HepG2 (cell line): ENCODE measurements around the gene SPAG9. TPM values are rescaled to one million over a fixed set of nuclear protein-coding genes. Genes with fewer than 3 reads are reported as not detected.
A peak's percentile ranks its signal among the peaks of the same experiment; 100 is the strongest.

Experiments
- CBFB ChIP-seq: sonication (generic); formaldehyde crosslinking; IDR thresholded peaks from 2 replicates; pipeline ENCODE4 v1.4.0; 2020; ENCODE audit warnings: missing genetic modification reagents
- CBX5 ChIP-seq: sonication (generic); formaldehyde crosslinking; IDR thresholded peaks from 2 replicates; pipeline ENCODE4 v1.4.0; 2020; ENCODE audit warnings: missing genetic modification reagents, borderline replicate concordance
- DNMT3B ChIP-seq: conservative IDR thresholded peaks from 2 replicates; pipeline ENCODE4 v1.6.1; 2016; ENCODE audit warnings: missing biosample characterization, control low read depth
- FOXA3 ChIP-seq: IDR thresholded peaks from 2 replicates; pipeline ENCODE4 v1.6.1; 2016; ENCODE audit warnings: missing genetic modification reagents, missing compliant biosample characterization
- KDM5A ChIP-seq: fragments of 200-600 bp; sonication (generic); IDR thresholded peaks from 2 replicates; pipeline ENCODE4 v1.7.0; 2018; ENCODE audit warnings: antibody characterized with exemption, mild to moderate bottlenecking, low read length, borderline replicate concordance
- MYC ChIP-seq: sonication (generic); formaldehyde crosslinking; IDR thresholded peaks from 2 replicates; pipeline ENCODE4 v1.9.0; 2021; ENCODE audit warnings: missing genetic modification reagents, borderline replicate concordance
- NR2F1 ChIP-seq, 2 experiments: fragments of 450-650 bp in 1 of 2; formaldehyde crosslinking in 1 of 2; IDR thresholded peaks; 2 replicates each; pipeline versions ENCODE4 v1.5.0 to v1.6.1; 2016 to 2020; ENCODE audit warnings: mild to moderate bottlenecking in 1 of 2, missing compliant biosample characterization in 1 of 2, missing genetic modification reagents in 1 of 2, moderate library complexity in 1 of 2
- RBAK ChIP-seq: sonication (generic); formaldehyde crosslinking; IDR thresholded peaks from 2 replicates; pipeline ENCODE4 v1.5.1; 2020; ENCODE audit warnings: mild to moderate bottlenecking, missing genetic modification reagents
- RFX3 ChIP-seq: IDR thresholded peaks from 2 replicates; pipeline ENCODE4 v1.6.1; 2016; ENCODE audit warnings: missing biosample characterization, missing genetic modification reagents
- RXRA ChIP-seq: sonication (generic); formaldehyde crosslinking; IDR thresholded peaks from 2 replicates; pipeline ENCODE4 v1.5.1; 2020; ENCODE audit warnings: missing genetic modification reagents
- SRSF4 ChIP-seq: fragments of 200-400 bp; formaldehyde crosslinking; IDR thresholded peaks from one replicate; pipeline ENCODE4 v1.6.1; 2018; ENCODE audit warnings: mild to moderate bottlenecking, low read depth, low read length, moderate library complexity; ENCODE audit not compliant: poor library complexity, severe bottlenecking
- TSC22D2 ChIP-seq: sonication (generic); formaldehyde crosslinking; IDR thresholded peaks from 2 replicates; pipeline ENCODE4 v1.5.1; 2020; ENCODE audit warnings: missing genetic modification reagents, mild to moderate bottlenecking, borderline replicate concordance
- ZMAT3 ChIP-seq: sonication (generic); formaldehyde crosslinking; conservative IDR thresholded peaks from 2 replicates; pipeline ENCODE4 v1.7.0; 2021; ENCODE audit warnings: missing genetic modification reagents
- ZNF501 ChIP-seq: sonication (generic); formaldehyde crosslinking; IDR thresholded peaks from 2 replicates; pipeline ENCODE4 v1.5.1; 2020; ENCODE audit warnings: mild to moderate bottlenecking, moderate library complexity, missing genetic modification reagents
- ZNF510 ChIP-seq: sonication (generic); formaldehyde crosslinking; IDR thresholded peaks from 2 replicates; pipeline ENCODE4 v1.4.0; 2020; ENCODE audit warnings: low read depth, mild to moderate bottlenecking, missing genetic modification reagents
- ZNF709 ChIP-seq: sonication (generic); formaldehyde crosslinking; IDR thresholded peaks from 2 replicates; pipeline ENCODE4 v1.5.0; 2020; ENCODE audit warnings: mild to moderate bottlenecking, missing genetic modification reagents
- ZNF766 ChIP-seq: sonication (generic); formaldehyde crosslinking; IDR thresholded peaks from 2 replicates; pipeline ENCODE4 v1.5.0; 2020; ENCODE audit warnings: missing genetic modification reagents, borderline replicate concordance
- ZNF850 ChIP-seq: sonication (generic); formaldehyde crosslinking; conservative IDR thresholded peaks from 2 replicates; pipeline ENCODE4 v1.9.0; 2021; ENCODE audit warnings: mild to moderate bottlenecking, missing genetic modification reagents
- ZSCAN9 ChIP-seq: IDR thresholded peaks from 2 replicates; pipeline ENCODE4 v1.6.1; 2016; ENCODE audit warnings: borderline replicate concordance
- polyA plus RNA-seq, 8 experiments: library from polyadenylated mRNA; depleted of rRNA in 3 of 8; stranded (reverse) in 7 of 8; unstranded in 1 of 8; fragments of >200 nt; fragmentation: Illumina TruSeq in 4 of 8; extraction: Trizol in 4 of 8; gene quantifications; 2 replicates each; pipeline versions ENCODE4 v1.2.1 to v1.2.3, GENCODE V29; 2011 to 2016; ENCODE audit warnings: low read depth in 4 of 8, missing spikeins in 1 of 8, mixed read lengths in 1 of 8; ENCODE audit not compliant: insufficient read depth in 1 of 8
- total RNA-seq, 5 experiments: library from RNA; depleted of rRNA; stranded (reverse); fragments of >200 nt; fragmentation: Illumina TruSeq; extraction: Trizol; gene quantifications; 2 replicates each; pipeline ENCODE4 v1.2.3, GENCODE V29; 2016; ENCODE audit warnings: low read depth in 1 of 5
- TF ChIP-seq, protein P1 (sequence below): sonication (generic); formaldehyde crosslinking; conservative IDR thresholded peaks from 2 replicates; pipeline ENCODE4 v1.4.0; 2020; ENCODE audit warnings: mild to moderate bottlenecking, missing genetic modification reagents, moderate library complexity
- TF ChIP-seq, protein P2 (sequence below): sonication (generic); formaldehyde crosslinking; IDR thresholded peaks from 2 replicates; pipeline ENCODE4 v1.5.1; 2020; ENCODE audit warnings: mild to moderate bottlenecking, missing genetic modification reagents, moderate library complexity

Gene SPAG9
- total and polyA plus RNA-seq, 2 of the 13 experiments (the other 11 are each of a cell fraction or from before 2014, with no cell fraction given) = 43.2 to 78.6 TPM

DNA sequence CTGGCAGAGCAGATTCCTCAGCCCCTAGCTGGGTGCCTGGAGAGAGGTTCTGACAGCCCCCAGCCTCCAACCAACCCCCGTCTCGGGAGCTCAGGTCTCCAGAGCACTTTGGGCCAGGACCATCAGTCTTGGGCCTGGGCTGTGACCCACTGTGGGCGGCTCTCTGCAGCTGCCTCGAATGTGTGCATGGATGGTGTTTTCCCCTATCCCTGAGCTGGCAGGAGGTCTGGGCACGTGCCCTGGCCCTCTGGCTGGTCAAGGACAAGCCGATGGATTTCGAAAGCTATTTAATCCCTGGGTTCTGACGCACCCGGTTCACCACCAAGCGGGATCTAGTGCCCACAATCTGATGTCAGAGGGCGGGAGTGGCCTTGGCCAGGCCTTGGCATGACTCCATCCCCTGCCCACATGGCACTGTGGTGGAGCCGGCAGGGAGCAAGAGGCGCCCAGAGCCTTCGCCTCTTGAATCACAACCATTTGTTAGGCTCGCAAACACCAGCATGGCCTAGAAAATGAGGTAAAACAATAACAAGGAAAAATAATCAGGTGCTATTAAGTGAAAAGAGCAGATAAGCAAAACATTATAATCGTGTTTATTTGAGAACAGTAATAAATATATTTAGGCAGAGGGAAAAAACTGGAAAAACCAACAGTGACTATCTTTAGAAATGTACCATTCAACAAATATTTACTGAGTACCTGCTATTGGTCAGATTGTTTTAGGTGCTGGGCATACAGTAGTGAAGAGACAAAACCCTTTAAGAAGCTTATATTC, 185.3 kb downstream of the SPAG9 start (continued):
- TF ChIP-seq, protein P1, sequence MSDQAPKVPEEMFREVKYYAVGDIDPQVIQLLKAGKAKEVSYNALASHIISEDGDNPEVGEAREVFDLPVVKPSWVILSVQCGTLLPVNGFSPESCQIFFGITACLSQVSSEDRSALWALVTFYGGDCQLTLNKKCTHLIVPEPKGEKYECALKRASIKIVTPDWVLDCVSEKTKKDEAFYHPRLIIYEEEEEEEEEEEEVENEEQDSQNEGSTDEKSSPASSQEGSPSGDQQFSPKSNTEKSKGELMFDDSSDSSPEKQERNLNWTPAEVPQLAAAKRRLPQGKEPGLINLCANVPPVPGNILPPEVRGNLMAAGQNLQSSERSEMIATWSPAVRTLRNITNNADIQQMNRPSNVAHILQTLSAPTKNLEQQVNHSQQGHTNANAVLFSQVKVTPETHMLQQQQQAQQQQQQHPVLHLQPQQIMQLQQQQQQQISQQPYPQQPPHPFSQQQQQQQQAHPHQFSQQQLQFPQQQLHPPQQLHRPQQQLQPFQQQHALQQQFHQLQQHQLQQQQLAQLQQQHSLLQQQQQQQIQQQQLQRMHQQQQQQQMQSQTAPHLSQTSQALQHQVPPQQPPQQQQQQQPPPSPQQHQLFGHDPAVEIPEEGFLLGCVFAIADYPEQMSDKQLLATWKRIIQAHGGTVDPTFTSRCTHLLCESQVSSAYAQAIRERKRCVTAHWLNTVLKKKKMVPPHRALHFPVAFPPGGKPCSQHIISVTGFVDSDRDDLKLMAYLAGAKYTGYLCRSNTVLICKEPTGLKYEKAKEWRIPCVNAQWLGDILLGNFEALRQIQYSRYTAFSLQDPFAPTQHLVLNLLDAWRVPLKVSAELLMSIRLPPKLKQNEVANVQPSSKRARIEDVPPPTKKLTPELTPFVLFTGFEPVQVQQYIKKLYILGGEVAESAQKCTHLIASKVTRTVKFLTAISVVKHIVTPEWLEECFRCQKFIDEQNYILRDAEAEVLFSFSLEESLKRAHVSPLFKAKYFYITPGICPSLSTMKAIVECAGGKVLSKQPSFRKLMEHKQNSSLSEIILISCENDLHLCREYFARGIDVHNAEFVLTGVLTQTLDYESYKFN (CRISPR knock-in tag) = no peak
- TF ChIP-seq, protein P2, sequence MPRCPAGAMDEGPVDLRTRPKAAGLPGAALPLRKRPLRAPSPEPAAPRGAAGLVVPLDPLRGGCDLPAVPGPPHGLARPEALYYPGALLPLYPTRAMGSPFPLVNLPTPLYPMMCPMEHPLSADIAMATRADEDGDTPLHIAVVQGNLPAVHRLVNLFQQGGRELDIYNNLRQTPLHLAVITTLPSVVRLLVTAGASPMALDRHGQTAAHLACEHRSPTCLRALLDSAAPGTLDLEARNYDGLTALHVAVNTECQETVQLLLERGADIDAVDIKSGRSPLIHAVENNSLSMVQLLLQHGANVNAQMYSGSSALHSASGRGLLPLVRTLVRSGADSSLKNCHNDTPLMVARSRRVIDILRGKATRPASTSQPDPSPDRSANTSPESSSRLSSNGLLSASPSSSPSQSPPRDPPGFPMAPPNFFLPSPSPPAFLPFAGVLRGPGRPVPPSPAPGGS = peak; percentile 57; the same call in 1 of the 2 replicates
- TF ChIP-seq SRSF4 (no peak), FOXA3 (CRISPR knock-in tag) (0 out of 2 replicates have a peak, but pooled peaks have one; percentile 18), ZNF766 (CRISPR knock-in tag) (no peak), ZNF510 (CRISPR knock-in tag) (0 out of 2 replicates have a peak, but pooled peaks have one; percentile 25), CBFB (CRISPR knock-in tag) (0 out of 2 replicates have a peak, but pooled peaks have one; percentile 15), RXRA (CRISPR knock-in tag) (peak; percentile 76), TSC22D2 (CRISPR knock-in tag) (no peak), ZNF850 (CRISPR knock-in tag) (no peak; the same call in 1 of the 2 replicates), KDM5A (no peak), RBAK (CRISPR knock-in tag) (no peak), MYC (CRISPR knock-in tag) (peak; percentile 34; the same call in 1 of the 2 replicates), NR2F1 (CRISPR knock-in tag; IDR thresholded peaks at IDR 0.05) (peak in 1 of 2 experiments; percentile 25; a peak in 1 of 4 replicates), DNMT3B (0 out of 2 replicates have a peak, but pooled peaks have one; percentile 43), ZMAT3 (CRISPR knock-in tag) (peak; percentile 77; the same call in 1 of the 2 replicates), CBX5 (CRISPR knock-in tag) (peak; percentile 60; the same call in 1 of the 2 replicates), ZNF501 (CRISPR knock-in tag) (peak; percentile 34; the same call in 1 of the 2 replicates), ZSCAN9 (CRISPR knock-in tag) (peak; percentile 77; the same call in 1 of the 2 replicates), ZNF709 (no peak), RFX3 (CRISPR knock-in tag) (no peak)
